Sigmoid colon (tissue), 4 donors: Measurements from ENCODE around the gene CDC37L1.
A peak's percentile ranks its signal among the peaks of the same experiment; 100 is the strongest.

Experiments
- EP300 ChIP-seq, 4 donors: sonication (generic); formaldehyde crosslinking; IDR thresholded peaks; one replicate each; pipeline ENCODE4 v1.6.1; 2017; ENCODE audit warnings: antibody characterized with exemption in 4 of 4
- POLR2A ChIP-seq, 2 donors: fragments of 450-650 bp; IDR thresholded peaks; one replicate each; pipeline ENCODE4 v1.6.1; 2016; ENCODE audit warnings: antibody characterized with exemption in 2 of 2, mild to moderate bottlenecking in 2 of 2, moderate library complexity in 2 of 2
- POLR2AphosphoS5 ChIP-seq, 4 donors: sonication (generic); formaldehyde crosslinking; IDR thresholded peaks; one replicate each; pipeline ENCODE4 v1.6.1; 2017; ENCODE audit warnings: antibody characterized with exemption in 4 of 4
- TF ChIP-seq, protein P1 (sequence below), 4 experiments: fragments of 450-650 bp in 3 of 4; fragments of 200-600 bp in 1 of 4; IDR thresholded peaks; one replicate each; pipeline ENCODE4 v1.5.1; 2016 to 2019; ENCODE audit warnings: antibody characterized with exemption in 4 of 4, mild to moderate bottlenecking in 3 of 4, moderate library complexity in 2 of 4

DNA sequence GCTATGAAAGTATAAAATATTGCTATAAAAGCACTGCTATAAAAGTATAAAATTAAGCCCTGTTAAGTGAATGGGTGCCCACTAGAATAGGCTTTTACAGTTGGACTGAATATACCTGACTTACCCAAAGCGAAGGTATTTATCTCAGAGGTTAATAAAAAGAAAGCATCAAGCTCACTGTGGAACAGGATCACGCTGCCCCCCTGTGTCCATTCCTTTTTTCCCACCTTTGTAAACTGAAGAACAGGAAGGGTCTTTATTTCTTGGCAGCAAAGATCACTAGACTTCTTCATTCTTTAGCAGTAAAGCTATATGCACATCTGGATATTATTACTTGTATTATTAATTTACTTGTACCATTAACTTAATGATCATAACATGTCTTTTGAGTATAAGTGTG is 39.3 kb upstream of the CDC37L1 start:
- TF ChIP-seq, protein P1, sequence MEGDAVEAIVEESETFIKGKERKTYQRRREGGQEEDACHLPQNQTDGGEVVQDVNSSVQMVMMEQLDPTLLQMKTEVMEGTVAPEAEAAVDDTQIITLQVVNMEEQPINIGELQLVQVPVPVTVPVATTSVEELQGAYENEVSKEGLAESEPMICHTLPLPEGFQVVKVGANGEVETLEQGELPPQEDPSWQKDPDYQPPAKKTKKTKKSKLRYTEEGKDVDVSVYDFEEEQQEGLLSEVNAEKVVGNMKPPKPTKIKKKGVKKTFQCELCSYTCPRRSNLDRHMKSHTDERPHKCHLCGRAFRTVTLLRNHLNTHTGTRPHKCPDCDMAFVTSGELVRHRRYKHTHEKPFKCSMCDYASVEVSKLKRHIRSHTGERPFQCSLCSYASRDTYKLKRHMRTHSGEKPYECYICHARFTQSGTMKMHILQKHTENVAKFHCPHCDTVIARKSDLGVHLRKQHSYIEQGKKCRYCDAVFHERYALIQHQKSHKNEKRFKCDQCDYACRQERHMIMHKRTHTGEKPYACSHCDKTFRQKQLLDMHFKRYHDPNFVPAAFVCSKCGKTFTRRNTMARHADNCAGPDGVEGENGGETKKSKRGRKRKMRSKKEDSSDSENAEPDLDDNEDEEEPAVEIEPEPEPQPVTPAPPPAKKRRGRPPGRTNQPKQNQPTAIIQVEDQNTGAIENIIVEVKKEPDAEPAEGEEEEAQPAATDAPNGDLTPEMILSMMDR (IDR thresholded peaks at IDR 0.05): peak; percentile 23 to 62 (median 42)
- no peak for TF ChIP-seq POLR2AphosphoS5 (IDR thresholded peaks at IDR 0.05)
- no peak for TF ChIP-seq POLR2A (IDR thresholded peaks at IDR 0.05)
- TF ChIP-seq EP300 (IDR thresholded peaks at IDR 0.05): no peak
